Endothelial cell (in vitro differentiated cells): ENCODE measurements around the gene PSMD8. TPM values are rescaled to one million over a fixed set of nuclear protein-coding genes. Genes with fewer than 3 reads are reported as not detected.

ENCODE experiments used
- DNase-seq: peaks from one replicate; pipeline ENCODE4 v3.0.0; 2021; ENCODE audit warnings: low spot score
- H3K27ac Mint-ChIP-seq: one replicate; pipeline ENCODE4 v1.8.0; 2021; ENCODE audit warnings: mixed read lengths, inconsistent platforms; ENCODE audit not compliant: unreplicated experiment
- H3K27me3 Mint-ChIP-seq: one replicate; pipeline ENCODE4 v1.8.0; 2021; ENCODE audit warnings: mild to moderate bottlenecking, moderate library complexity, mixed read lengths, inconsistent platforms; ENCODE audit not compliant: unreplicated experiment
- H3K36me3 Mint-ChIP-seq: one replicate; pipeline ENCODE4 v1.8.0; 2021; ENCODE audit warnings: mild to moderate bottlenecking, low read depth, mixed read lengths, inconsistent platforms; ENCODE audit not compliant: unreplicated experiment
- H3K4me1 Mint-ChIP-seq: one replicate; pipeline ENCODE4 v1.8.0; 2021; ENCODE audit warnings: mild to moderate bottlenecking, mixed read lengths, inconsistent platforms; ENCODE audit not compliant: unreplicated experiment
- H3K4me3 Mint-ChIP-seq: one replicate; pipeline ENCODE4 v1.8.0; 2021; ENCODE audit warnings: mild to moderate bottlenecking, mixed read lengths, inconsistent platforms; ENCODE audit not compliant: unreplicated experiment
- H3K9me3 Mint-ChIP-seq: one replicate; pipeline ENCODE4 v1.8.0; 2021; ENCODE audit warnings: mixed read lengths, inconsistent platforms; ENCODE audit not compliant: unreplicated experiment
- CTCF ChIP-seq: fragments of 200-600 bp; sonication (generic); IDR thresholded peaks from one replicate; pipeline ENCODE4 v1.5.0; 2021; ENCODE audit warnings: antibody characterized with exemption; ENCODE audit not compliant: unreplicated experiment
- total RNA-seq: library from RNA; stranded (reverse); fragmentation: NEBNext Ultra II Directional; extraction: Animal tissue kit (Norgen Biotek cat#: 25700); gene quantifications from one replicate; pipeline ENCODE4 v1.2.1, GENCODE V29; 2021; ENCODE audit not compliant: unreplicated experiment

The PSMD8 gene
- total RNA-seq, 1 donor from 2014 or later, result 137 TPM

GRCh38 chr19:38395381-38396114 lies 21.2 kb downstream of the PSMD8 start:
- H3K36me3 Mint-ChIP-seq, result peaks cover 14% of the 10 kb centered on the region
- H3K4me1 Mint-ChIP-seq, result peaks cover 12% of the 10 kb centered on the region
- no peak for DNase-seq
- H3K4me3 Mint-ChIP-seq, result no peak overlapping the region
- no peak for TF ChIP-seq CTCF
- no peaks in the 10 kb centered on the region for H3K9me3 Mint-ChIP-seq
- H3K27ac Mint-ChIP-seq, result no peak overlapping the region
- peaks cover 34% of the 10 kb centered on the region for H3K27me3 Mint-ChIP-seq

GRCh38 chr19:38399081-38399480 lies 24.7 kb downstream of the PSMD8 start:
- Mint-ChIP-seq H3K9me3 (no peaks in the 10 kb centered on the region), H3K27me3 (peaks cover 38% of the 10 kb centered on the region), H3K36me3 (peaks cover 6% of the 10 kb centered on the region)

GRCh38 chr19:38399537-38399936 lies 25.2 kb downstream of the PSMD8 start:
- H3K9me3 Mint-ChIP-seq, result no peaks in the 10 kb centered on the region
- H3K4me3 Mint-ChIP-seq, result no peak overlapping the region
- H3K4me1 Mint-ChIP-seq, result peaks cover 18% of the 10 kb centered on the region
- no peak for TF ChIP-seq CTCF
- DNase-seq, result no peak
- H3K27ac Mint-ChIP-seq, result no peak overlapping the region
- H3K27me3 Mint-ChIP-seq, result peaks cover 36% of the 10 kb centered on the region
- H3K36me3 Mint-ChIP-seq, result peaks cover 6% of the 10 kb centered on the region

More at GRCh38 chr19:38399081-38399480, 24.7 kb downstream of the PSMD8 start:
- H3K4me1 Mint-ChIP-seq, result peaks cover 19% of the 10 kb centered on the region
- no peak for TF ChIP-seq CTCF
- no peak overlapping the region for H3K4me3 Mint-ChIP-seq
- DNase-seq, result no peak
- H3K27ac Mint-ChIP-seq, result no peak overlapping the region

- Mint-ChIP-seq H3K27me3 (peaks cover 32% of the 10 kb centered on the region), H3K36me3 (peaks cover 6% of the 10 kb centered on the region), H3K9me3 (no peaks in the 10 kb centered on the region), H3K4me1 (peaks cover 18% of the 10 kb centered on the region), H3K4me3 (peak overlapping the region; percentile 63), H3K27ac (peak overlapping the region; percentile 84)
- DNase-seq, result no peak
- no peak for TF ChIP-seq CTCF
Measured at GRCh38 chr19:38400361-38400760, 26.0 kb downstream of the PSMD8 start.

GRCh38 chr19:38401148-38401547 lies 26.8 kb downstream of the PSMD8 start:
- H3K36me3 Mint-ChIP-seq, result peaks cover 6% of the 10 kb centered on the region
- H3K4me1 Mint-ChIP-seq, result peaks cover 18% of the 10 kb centered on the region
- H3K27me3 Mint-ChIP-seq, result peaks cover 31% of the 10 kb centered on the region
- H3K9me3 Mint-ChIP-seq, result no peaks in the 10 kb centered on the region
- DNase-seq, result peak; percentile 34
- H3K4me3 Mint-ChIP-seq, result no peak overlapping the region
- peak overlapping the region; percentile 89 for H3K27ac Mint-ChIP-seq
- TF ChIP-seq CTCF, result no peak
